GM19397 (cell line): ENCODE results near the gene SOCS6.
"Not testable (repeated sequence)": the region's sequence is repeated elsewhere in the genome, so short reads cannot be mapped to it uniquely, and the experiment has no call there.

Source experiments
- ATAC-seq: cut with Tn5 transposase; IDR thresholded peaks from one replicate; pipeline ENCODE4 v1.9.1; 2021; ENCODE audit warnings: mild to moderate bottlenecking, moderate library complexity; ENCODE audit not compliant: unreplicated experiment

The SOCS6 gene

GRCh38 chr18:70321616-70322015 lies 32.8 kb downstream of the SOCS6 start:
- ATAC-seq = no peak

- no peak for ATAC-seq
Observed at GRCh38 chr18:70322385-70322784, 33.5 kb downstream of the SOCS6 start.

- ATAC-seq = no peak
Observed at GRCh38 chr18:70322928-70323327, 34.1 kb downstream of the SOCS6 start.

GRCh38 chr18:70324897-70325296 lies 36.1 kb downstream of the SOCS6 start:
- ATAC-seq = no peak

- ATAC-seq = no peak
Observed at GRCh38 chr18:70326255-70326654, 37.4 kb downstream of the SOCS6 start.

- no peak for ATAC-seq
Observed at GRCh38 chr18:70328169-70328568, 39.3 kb downstream of the SOCS6 start.

- no peak for ATAC-seq
Observed at GRCh38 chr18:70329071-70329470, 40.2 kb downstream of the SOCS6 start.

GRCh38 chr18:70330887-70331286 lies 42.0 kb downstream of the SOCS6 start:
- ATAC-seq = no peak

GRCh38 chr18:70331456-70332097 lies 42.7 kb downstream of the SOCS6 start:
- no peak for ATAC-seq

GRCh38 chr18:70332694-70333093 lies 43.8 kb downstream of the SOCS6 start:
- ATAC-seq = no peak

GRCh38 chr18:70333316-70333715 lies 44.5 kb downstream of the SOCS6 start:
- no peak for ATAC-seq

GRCh38 chr18:70333757-70334156 lies 44.9 kb downstream of the SOCS6 start:
- no peak for ATAC-seq

- ATAC-seq = no peak
Observed at GRCh38 chr18:70334264-70334663, 45.4 kb downstream of the SOCS6 start.

GRCh38 chr18:70334728-70335329 lies 46.0 kb downstream of the SOCS6 start:
- no peak for ATAC-seq

GRCh38 chr18:70335892-70336726 lies 47.3 kb downstream of the SOCS6 start:
- no peak for ATAC-seq

- no peak for ATAC-seq
Observed at GRCh38 chr18:70337139-70337972, 48.5 kb downstream of the SOCS6 start.

GRCh38 chr18:70338890-70339289 lies 50.0 kb downstream of the SOCS6 start:
- ATAC-seq = no peak

GRCh38 chr18:70339915-70340314 lies 51.1 kb downstream of the SOCS6 start:
- ATAC-seq = no peak

- ATAC-seq = not testable (repeated sequence)
Observed at GRCh38 chr18:70348481-70348880, 59.6 kb downstream of the SOCS6 start.

GRCh38 chr18:70349316-70349715 lies 60.5 kb downstream of the SOCS6 start:
- ATAC-seq = no peak

- ATAC-seq = no peak
Observed at GRCh38 chr18:70354080-70354479, 65.2 kb downstream of the SOCS6 start.
